Activated naive CD4-positive, alpha-beta T cell treated with anti-CD3 and anti-CD28 coated beads, Interleukin-2, amount 50 U/mL, for 72 hours (primary cell): ENCODE results near the gene IQSEC1. TPM values are rescaled to one million over a fixed set of nuclear protein-coding genes. Genes with fewer than 3 reads are reported as not detected.

ENCODE experiments used
- ATAC-seq, 2 donors: fragments of 150-1000 bp; cut with Tn5 transposase; 2 replicates each; pipeline ENCODE4 v1.10.0; 2021; ENCODE audit warnings: mild to moderate bottlenecking in 2 of 2, moderate library complexity in 2 of 2
- DNase-seq, 2 donors: peaks; one replicate each; pipeline ENCODE4 v3.0.0; 2021 to 2022; ENCODE audit warnings: low spot score in 2 of 2
- H3K27ac Mint-ChIP-seq, 2 donors: one replicate each; pipeline ENCODE4 v1.8.0; 2022; ENCODE audit warnings: mild to moderate bottlenecking in 2 of 2, mixed read lengths in 2 of 2
- H3K36me3 Mint-ChIP-seq, 2 donors: one replicate each; pipeline ENCODE4 v1.8.0; 2022; ENCODE audit warnings: mixed read lengths in 2 of 2
- H3K9me3 Mint-ChIP-seq, 2 donors: one replicate each; pipeline ENCODE4 v1.8.0; 2022; ENCODE audit warnings: mixed read lengths in 2 of 2
- total RNA-seq, 2 donors: library from RNA; stranded (reverse); gene quantifications; one replicate each; pipeline ENCODE4 v1.2.3, GENCODE V29; 2022

Gene IQSEC1
- total RNA-seq, 2 donors from 2014 or later: 25.0 to 37.1 TPM

GRCh38 chr3:12984023-12984823 is 89.0 kb downstream of the IQSEC1 start:
- no peaks in the 10 kb centered on the region for H3K9me3 Mint-ChIP-seq
- H3K36me3 Mint-ChIP-seq: no peaks in the 10 kb centered on the region
- DNase-seq (peak in 1 of 2 donors; percentile 71), ATAC-seq (peak; percentile 85 to 90)
- H3K27ac Mint-ChIP-seq: no peak overlapping the region

DNA sequence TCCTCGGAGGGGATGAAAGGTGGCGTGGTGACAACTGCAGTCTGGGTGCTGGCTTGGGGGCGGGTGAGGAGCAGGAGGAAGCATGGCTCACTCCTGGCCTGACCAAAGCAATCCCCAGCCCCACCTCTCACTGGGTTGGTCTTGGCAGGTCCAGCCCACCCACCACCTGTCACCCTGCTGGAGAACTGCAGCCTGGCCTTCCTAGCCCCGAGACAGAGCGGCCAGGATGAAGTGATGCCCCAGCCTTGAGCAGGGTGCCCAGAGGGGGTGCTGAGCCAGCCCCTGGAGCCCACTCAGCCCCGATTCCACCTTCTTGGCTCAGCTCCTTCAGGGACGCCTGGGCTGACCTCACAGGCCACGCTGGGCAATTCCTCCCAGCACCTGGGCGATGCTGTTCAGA is 89.9 kb downstream of the IQSEC1 start:
- no peak for DNase-seq

DNA sequence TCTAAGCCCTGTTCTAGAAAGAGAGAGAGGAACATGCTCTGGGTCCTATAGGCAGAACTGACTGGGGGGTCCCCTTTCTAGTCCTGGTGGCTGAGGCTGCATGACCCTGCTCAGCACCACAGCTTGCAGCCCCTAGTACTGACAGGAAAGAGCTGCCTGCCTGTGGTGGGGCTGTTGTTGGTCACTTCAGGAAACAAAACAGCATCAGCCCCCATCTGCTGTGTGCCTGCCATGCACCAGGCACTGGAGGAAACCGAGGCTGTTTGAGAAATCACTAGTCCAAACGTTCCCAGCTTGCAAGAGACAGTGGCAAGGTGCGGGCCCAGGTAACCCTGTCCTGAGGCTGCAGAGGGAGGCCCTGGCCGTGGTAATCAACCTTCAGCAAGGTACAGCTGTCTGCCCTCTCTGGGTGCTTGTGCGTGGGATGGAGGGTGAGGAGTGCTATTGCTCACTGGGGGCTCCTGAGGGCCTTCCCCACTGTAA is 90.6 kb downstream of the IQSEC1 start:
- Mint-ChIP-seq H3K9me3 (no peaks in the 10 kb centered on the region), H3K36me3 (no peaks in the 10 kb centered on the region), H3K27ac (no peak overlapping the region)
- peak; percentile 9 to 25 for ATAC-seq
- no peak for DNase-seq

More for the DNA sequence above, 89.9 kb downstream of the IQSEC1 start:
- no peaks in the 10 kb centered on the region for H3K9me3 Mint-ChIP-seq
- peak in 1 of 2 donors; percentile 30 for ATAC-seq
- H3K27ac Mint-ChIP-seq: no peak overlapping the region
- H3K36me3 Mint-ChIP-seq: no peaks in the 10 kb centered on the region

DNA sequence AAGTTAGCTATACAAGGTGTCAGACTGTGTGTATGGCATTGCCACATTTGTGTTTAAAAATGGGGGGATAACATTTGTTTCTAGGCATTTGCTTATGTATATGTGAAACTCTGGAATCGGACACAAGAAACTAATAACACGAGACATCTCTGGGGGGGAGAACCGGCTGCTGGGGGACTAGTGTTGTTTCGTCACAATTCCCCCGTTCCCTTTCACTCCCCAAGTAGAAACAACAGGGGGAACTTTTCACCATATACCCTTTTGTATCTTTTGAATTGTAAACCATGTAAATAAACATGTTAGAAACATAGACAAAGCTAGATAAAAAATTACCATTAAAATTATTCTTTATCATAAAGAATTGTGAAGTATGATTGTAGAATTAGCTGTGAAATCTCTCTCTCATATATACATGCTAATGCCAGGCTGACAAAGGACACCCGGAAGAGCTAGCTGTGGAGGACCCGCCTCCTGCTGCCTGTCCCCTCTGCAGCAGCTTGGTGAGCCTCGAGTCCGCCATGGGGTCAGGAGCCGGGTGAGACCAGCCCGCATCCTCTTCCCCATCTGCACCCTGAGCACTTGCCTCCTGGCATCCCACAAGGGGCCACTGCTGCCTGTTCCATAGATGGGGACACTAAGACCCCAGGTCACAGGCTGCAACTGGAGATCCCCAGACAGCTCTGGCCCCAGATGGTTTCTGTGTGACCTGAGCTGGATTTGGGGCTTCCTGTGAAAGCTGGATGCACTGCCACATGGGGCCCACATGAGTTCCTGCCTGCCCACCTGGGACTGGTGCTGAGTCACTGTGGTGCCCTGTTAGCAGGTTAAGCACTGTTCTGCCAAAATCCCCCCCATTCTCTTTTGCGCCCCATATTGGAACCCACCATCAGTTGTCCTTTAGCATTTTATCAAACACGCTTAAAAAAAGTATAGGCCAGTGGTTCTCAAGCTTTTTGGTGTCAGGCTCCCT is 91.6 kb downstream of the IQSEC1 start:
- no peak for DNase-seq
- Mint-ChIP-seq H3K9me3 (no peaks in the 10 kb centered on the region), H3K27ac (peak overlapping the region; percentile 33 to 48), H3K36me3 (no peaks in the 10 kb centered on the region)
- no peak for ATAC-seq

DNA sequence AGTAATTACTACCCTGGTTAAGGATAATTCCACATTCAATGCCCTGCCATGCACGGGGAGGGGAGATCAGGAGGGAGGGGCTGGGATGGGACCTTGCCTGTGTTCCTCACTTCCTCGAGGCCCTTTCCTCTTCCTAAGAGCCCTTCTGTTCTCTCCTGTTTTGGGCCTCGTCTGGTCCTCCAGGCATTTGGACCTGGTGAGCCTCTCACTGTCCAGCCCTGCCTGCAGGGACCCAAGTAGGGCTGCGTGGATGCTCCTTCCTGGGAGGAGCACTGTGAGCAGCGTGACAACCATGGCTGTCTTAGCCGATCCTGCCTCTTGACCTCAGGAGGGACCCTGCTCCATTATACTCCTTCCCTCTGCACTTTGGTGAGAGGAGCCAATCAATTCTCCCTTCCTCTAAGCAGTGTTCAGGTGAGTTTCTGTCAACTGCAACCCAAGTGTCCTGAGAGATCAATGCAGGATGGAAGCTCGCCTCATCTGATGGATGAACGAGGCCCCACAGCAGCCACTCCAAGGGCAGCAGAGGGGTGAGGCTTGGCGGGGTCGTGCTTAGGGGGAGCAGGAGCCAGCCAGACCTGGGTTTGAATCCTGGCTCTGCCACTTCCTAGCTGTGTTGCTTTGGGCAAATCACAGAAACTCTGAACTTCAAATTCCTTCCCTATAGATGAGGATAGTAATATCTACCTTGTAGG is 92.5 kb downstream of the IQSEC1 start:
- H3K9me3 Mint-ChIP-seq: no peaks in the 10 kb centered on the region
- DNase-seq (no peak), ATAC-seq (no peak)
- H3K27ac Mint-ChIP-seq: peak overlapping the region; percentile 27 to 33
- no peaks in the 10 kb centered on the region for H3K36me3 Mint-ChIP-seq

- no peak overlapping the region for H3K27ac Mint-ChIP-seq
- H3K9me3 Mint-ChIP-seq: no peaks in the 10 kb centered on the region
- no peaks in the 10 kb centered on the region for H3K36me3 Mint-ChIP-seq
- DNase-seq (no peak), ATAC-seq (no peak)
These were observed 93.2 kb downstream of the IQSEC1 start for GRCh38 chr3:12979947-12980487.

GRCh38 chr3:12979151-12979946 is 93.9 kb downstream of the IQSEC1 start:
- Mint-ChIP-seq H3K36me3 (no peaks in the 10 kb centered on the region), H3K9me3 (no peaks in the 10 kb centered on the region), H3K27ac (peak overlapping the region in 1 of 2 donors; percentile 7)
- no peak for ATAC-seq
- DNase-seq: no peak

DNA sequence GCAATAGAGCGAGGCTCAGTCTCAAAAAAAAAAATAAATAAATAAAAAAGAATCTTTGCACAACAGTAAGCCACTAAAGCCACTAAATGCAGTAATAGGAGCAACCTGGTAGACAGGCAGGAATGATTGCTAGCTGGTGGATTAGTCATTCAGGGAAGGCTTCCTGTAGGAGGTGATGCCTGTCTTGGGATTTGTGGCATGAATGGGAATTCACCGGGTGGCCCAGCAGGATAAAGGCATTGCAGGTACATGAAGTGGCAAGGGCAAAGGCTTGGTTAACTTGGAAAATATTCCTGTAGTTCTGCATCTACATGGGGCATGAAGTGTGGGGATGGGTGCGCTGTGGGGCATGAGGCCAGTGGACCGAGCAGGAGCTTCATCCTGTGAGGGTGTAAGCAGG is 94.5 kb downstream of the IQSEC1 start:
- no peak overlapping the region for H3K27ac Mint-ChIP-seq
- no peaks in the 10 kb centered on the region for H3K9me3 Mint-ChIP-seq
- ATAC-seq (no peak), DNase-seq (no peak)
- no peaks in the 10 kb centered on the region for H3K36me3 Mint-ChIP-seq

DNA sequence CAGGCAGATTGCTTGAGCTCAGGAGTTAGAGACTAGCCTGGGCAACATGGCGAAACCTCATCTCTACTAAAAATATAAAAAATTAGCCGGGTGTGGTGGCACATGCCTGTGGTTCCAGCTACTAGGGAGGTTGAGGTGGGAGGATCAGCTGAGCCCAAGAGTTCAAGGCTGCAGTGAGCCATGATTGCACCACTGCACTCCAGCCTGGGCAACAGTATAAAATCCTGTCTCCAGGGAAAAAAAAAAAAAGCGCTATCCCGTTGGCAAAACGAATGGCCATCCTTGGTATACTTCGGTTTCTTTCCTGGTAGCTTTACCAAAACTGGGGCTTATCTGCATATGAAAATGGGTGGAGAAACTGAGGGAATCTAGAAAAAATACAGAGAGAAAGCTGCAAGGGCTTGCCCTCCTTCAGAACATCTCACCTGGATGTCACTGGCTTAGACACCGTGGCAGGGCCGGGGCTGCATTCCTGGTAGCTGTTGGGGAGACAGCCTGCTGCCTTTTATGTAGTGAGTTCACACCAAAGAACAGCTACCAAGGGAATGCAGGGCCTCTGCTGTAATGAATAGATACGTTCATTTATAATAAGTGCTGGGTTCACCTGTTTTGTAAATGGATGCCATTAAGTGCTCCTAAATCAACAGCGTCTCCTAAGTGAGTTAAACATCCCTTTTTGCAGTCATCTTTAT is 96.0 kb downstream of the IQSEC1 start:
- H3K9me3 Mint-ChIP-seq: no peaks in the 10 kb centered on the region
- H3K36me3 Mint-ChIP-seq: no peaks in the 10 kb centered on the region
- DNase-seq (no peak), ATAC-seq (no peak)
- H3K27ac Mint-ChIP-seq: peak overlapping the region in 1 of 2 donors; percentile 3

- Mint-ChIP-seq H3K36me3 (no peaks in the 10 kb centered on the region), H3K27ac (peak overlapping the region in 1 of 2 donors; percentile 3), H3K9me3 (no peaks in the 10 kb centered on the region)
These were observed 97.3 kb downstream of the IQSEC1 start for GRCh38 chr3:12975748-12976522.

DNA sequence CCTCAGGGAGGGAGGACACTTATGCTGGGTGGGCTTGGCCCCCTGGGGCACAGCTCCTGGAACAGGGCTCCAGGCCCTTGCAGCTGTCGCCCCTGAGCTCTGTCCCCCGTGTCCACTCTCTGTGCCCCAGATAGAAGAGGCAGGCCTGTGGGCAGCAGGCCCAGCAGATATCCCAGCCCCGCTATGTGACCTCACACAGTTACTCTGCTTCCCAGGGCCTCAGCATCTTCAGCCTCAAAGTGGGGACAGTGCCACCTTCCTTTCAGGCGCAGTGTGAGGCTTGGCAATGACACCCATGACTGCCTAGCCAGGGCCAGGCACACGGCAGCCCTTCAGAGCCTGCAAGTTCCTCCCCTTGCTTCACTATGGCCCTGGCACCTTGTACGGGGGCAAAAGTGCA is 98.4 kb downstream of the IQSEC1 start:
- peak in 1 of 2 donors; percentile 11 for ATAC-seq
- Mint-ChIP-seq H3K36me3 (no peaks in the 10 kb centered on the region), H3K9me3 (no peaks in the 10 kb centered on the region), H3K27ac (peak overlapping the region in 1 of 2 donors; percentile 7)
- no peak for DNase-seq

More at GRCh38 chr3:12975748-12976522, 97.3 kb downstream of the IQSEC1 start:
- ATAC-seq (no peak), DNase-seq (no peak)

DNA sequence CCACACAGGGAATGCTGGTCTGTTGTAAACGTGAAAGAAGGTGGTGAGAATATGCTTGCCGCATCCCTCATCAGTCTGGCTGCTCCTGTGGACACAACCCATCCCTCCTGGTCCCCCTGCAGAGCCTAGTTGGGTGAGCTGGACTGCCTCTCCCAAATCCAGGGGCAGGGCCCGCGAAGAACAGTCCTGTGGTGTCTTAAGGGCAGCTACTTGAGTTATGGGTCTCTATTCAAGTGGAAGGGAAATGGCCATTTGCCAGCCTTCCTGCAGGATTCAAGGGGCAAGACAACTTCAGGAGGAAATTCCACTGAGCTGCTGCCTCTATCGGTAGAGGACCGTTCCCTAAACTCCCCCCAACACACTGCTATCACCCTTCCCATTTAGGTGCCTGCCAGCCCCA is 98.9 kb downstream of the IQSEC1 start:
- no peak for DNase-seq
- no peaks in the 10 kb centered on the region for H3K36me3 Mint-ChIP-seq

GRCh38 chr3:12973827-12974226 is 99.4 kb downstream of the IQSEC1 start:
- DNase-seq (no peak), ATAC-seq (no peak)
- Mint-ChIP-seq H3K36me3 (no peaks in the 10 kb centered on the region), H3K27ac (no peak overlapping the region), H3K9me3 (no peaks in the 10 kb centered on the region)

More for the DNA sequence above, 98.9 kb downstream of the IQSEC1 start:
- H3K9me3 Mint-ChIP-seq: no peaks in the 10 kb centered on the region
- peak overlapping the region in 1 of 2 donors; percentile 7 for H3K27ac Mint-ChIP-seq
- no peak for ATAC-seq
